Lower leg skin (tissue), 3 donors: Measurements from ENCODE around the gene MRM2.

Source experiments
- CTCF ChIP-seq, 3 donors: fragments of 450-650 bp; IDR thresholded peaks; one replicate each; pipeline ENCODE4 v1.5.1; 2016; ENCODE audit warnings: antibody characterized with exemption in 3 of 3, mild to moderate bottlenecking in 3 of 3, moderate library complexity in 2 of 3
- POLR2A ChIP-seq, 2 donors: fragments of 450-650 bp; IDR thresholded peaks; one replicate each; pipeline ENCODE4 v1.6.1; 2016 to 2017; ENCODE audit warnings: antibody characterized with exemption in 2 of 2, mild to moderate bottlenecking in 1 of 2, moderate library complexity in 1 of 2

- TF ChIP-seq CTCF (IDR thresholded peaks at IDR 0.05), result no peak
- TF ChIP-seq POLR2A (IDR thresholded peaks at IDR 0.05), result no peak
Observed at GRCh38 chr7:2243458-2243857, 1.5 kb upstream of the MRM2 start.
